Measurements from ENCODE around the gene TCERG1. TPM values are rescaled to one million over a fixed set of nuclear protein-coding genes. Genes with fewer than 3 reads are reported as not detected.

Gene TCERG1
- 22.3 and 45.3 TPM in 2 replicates for total RNA-seq

DNA sequence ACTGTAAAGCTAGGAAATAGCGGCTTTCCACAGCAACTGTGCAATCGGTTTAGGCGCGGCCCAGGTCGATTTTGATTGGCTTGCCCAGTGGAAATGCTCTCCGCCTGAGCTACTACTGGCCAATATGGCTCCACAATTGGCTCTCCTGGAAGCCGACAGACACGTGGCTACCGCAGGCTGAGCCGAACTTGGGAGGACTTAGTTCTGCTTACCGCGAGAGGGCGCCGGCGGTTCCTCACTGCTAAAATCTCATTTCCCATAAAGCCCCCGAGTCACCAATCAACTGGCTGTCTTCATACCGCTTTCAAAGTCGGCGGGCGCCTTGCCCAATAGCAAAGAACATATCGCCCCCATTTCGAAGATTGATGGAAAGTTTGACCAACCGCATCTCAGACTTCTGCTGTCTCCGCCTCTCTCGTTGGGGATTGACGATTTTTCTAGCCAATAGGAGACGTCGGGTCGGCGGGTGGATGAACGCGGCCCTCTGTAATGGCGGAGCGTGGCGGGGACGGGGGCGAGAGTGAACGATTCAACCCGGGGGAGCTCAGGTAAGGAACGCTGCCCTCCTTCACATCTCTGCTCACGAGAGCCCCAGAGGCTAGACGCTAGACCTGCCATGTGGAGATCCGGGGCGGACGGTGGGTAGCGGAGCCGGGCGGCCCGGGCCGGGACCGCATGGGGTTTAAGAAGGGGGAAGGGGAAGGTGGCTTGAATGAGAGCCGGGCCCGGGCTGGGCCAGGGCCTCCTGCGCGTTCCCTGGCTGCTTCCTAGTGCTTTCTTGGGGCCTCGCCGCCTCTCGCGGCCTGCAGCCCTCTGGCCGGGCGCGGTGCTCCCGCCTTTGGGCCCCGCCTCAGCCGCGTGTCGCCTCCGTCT is at the start of gene TCERG1:
TCERG1 (plus strand) TSS at position 473 of the 873 bp plus-strand sequence; CDS start at position 490, 17 bp downstream.

DNA sequence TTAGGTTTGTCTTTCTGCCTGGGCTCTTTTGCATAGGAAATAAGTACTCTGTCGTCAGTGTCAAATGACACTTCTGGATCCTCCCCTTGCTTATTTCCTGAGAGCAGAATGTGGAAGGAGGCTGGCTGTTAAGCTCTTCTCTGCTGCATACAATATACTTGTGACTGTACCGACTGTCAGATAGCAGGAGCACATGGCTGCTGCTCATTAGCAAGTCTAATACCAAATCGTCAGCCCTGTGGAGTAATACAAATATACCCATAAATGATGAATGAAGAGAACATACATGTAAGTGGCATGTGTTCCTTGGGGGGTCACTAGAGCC is 69.0 kb downstream of the TCERG1 start, which contains the start of gene GPR151:
GPR151 (minus strand) TSS at position 40 of the 325 bp plus-strand sequence. CDS start 77 bp downstream, outside the sequence.

Other genes with a start within 250 kb of the TCERG1 start
- 15.1 and 38.1 TPM in 2 replicates for gene RBM27, start 243.7 kb upstream of the TCERG1 start, total RNA-seq
- under 0.01 and 0.06 TPM in 2 replicates for gene POU4F3, start 108.5 kb upstream of the TCERG1 start, total RNA-seq
- gene GPR151, start 68.9 kb downstream of the TCERG1 start, total RNA-seq, result not detected in 2 replicates